ENCODE results near the gene NSFL1C.

The NSFL1C gene

GRCh38 chr20:1456300-1456699 lies 10.3 kb downstream of the NSFL1C start:
- DNase-seq: no peak

- DNase-seq: no peak
Measured at GRCh38 chr20:1450926-1451491, 15.6 kb downstream of the NSFL1C start.

- DNase-seq: no peak
Measured at GRCh38 chr20:1449370-1449769, 17.3 kb downstream of the NSFL1C start.

- DNase-seq: no peak
Measured at GRCh38 chr20:1448081-1448620, 18.5 kb downstream of the NSFL1C start.

- no peak for DNase-seq
Measured at GRCh38 chr20:1446536-1446935, 20.1 kb downstream of the NSFL1C start.

- no peak for DNase-seq
Measured at GRCh38 chr20:1443085-1443484, 23.6 kb downstream of the NSFL1C start.

GRCh38 chr20:1442304-1442703 lies 24.3 kb downstream of the NSFL1C start:
- DNase-seq: no peak

GRCh38 chr20:1441133-1441532 lies 25.5 kb downstream of the NSFL1C start:
- no peak for DNase-seq

- DNase-seq: peak; percentile 38
Measured at GRCh38 chr20:1440024-1440423, 26.6 kb downstream of the NSFL1C start.

- no peak for DNase-seq
Measured at GRCh38 chr20:1438361-1438760, 28.3 kb downstream of the NSFL1C start.

GRCh38 chr20:1437235-1437904 lies 29.3 kb downstream of the NSFL1C start:
- peak; percentile 82 for DNase-seq

- no peak for DNase-seq
Measured at GRCh38 chr20:1436263-1436662, 30.4 kb downstream of the NSFL1C start.

GRCh38 chr20:1435337-1435699 lies 31.3 kb downstream of the NSFL1C start:
- DNase-seq: no peak

GRCh38 chr20:1434571-1435336 lies 31.9 kb downstream of the NSFL1C start:
- DNase-seq: peak; percentile 90

GRCh38 chr20:1431158-1431557 lies 35.5 kb downstream of the NSFL1C start:
- DNase-seq: no peak

GRCh38 chr20:1430004-1430451 lies 36.6 kb downstream of the NSFL1C start:
- no peak for DNase-seq

GRCh38 chr20:1429143-1429728 lies 37.4 kb downstream of the NSFL1C start:
- no peak for DNase-seq

GRCh38 chr20:1427457-1428054 lies 39.1 kb downstream of the NSFL1C start:
- no peak for DNase-seq

GRCh38 chr20:1426231-1426849 lies 40.3 kb downstream of the NSFL1C start:
- no peak for DNase-seq

GRCh38 chr20:1424336-1424735 lies 42.3 kb downstream of the NSFL1C start:
- DNase-seq: no peak

- no peak for DNase-seq
Measured at GRCh38 chr20:1423625-1424106, 43.0 kb downstream of the NSFL1C start.

GRCh38 chr20:1423206-1423605 lies 43.4 kb downstream of the NSFL1C start:
- no peak for DNase-seq

Data from activated CD4-positive, alpha-beta T cell treated with anti-CD3 and anti-CD28 coated beads, Interleukin-10, Interleukin-2, amounts not matched to agents 100 ng/mL and 50 ng/mL, durations not matched to agents 16 hours and 8 hours (primary cell).